Activated naive CD4-positive, alpha-beta T cell treated with anti-CD3 and anti-CD28 coated beads for 36 hours (primary cell): ENCODE results near the gene GH2. TPM values are rescaled to one million over a fixed set of nuclear protein-coding genes. Genes with fewer than 3 reads are reported as not detected.
A peak's percentile ranks its signal among the peaks of the same experiment; 100 is the strongest.

ENCODE experiments used
- CTCF ChIA-PET: fragments of 350-600 bp; sonication (Branson Sonifier 250); formaldehyde crosslinking; loops from one replicate; lab custom pipeline; 2021; ENCODE audit warnings: antibody characterized with exemption; lab: Charles Lee
- DNase-seq: peaks from one replicate; pipeline ENCODE4 v3.0.0-alpha.2; 2020
- H3K27ac Mint-ChIP-seq: one replicate; pipeline ENCODE4 v1.8.0; 2021; ENCODE audit warnings: mild to moderate bottlenecking, mixed read lengths
- H3K27me3 Mint-ChIP-seq: one replicate; pipeline ENCODE4 v1.8.0; 2021; ENCODE audit warnings: low read depth, mixed read lengths
- H3K36me3 Mint-ChIP-seq: one replicate; pipeline ENCODE4 v1.8.0; 2021; ENCODE audit warnings: low read depth, mixed read lengths
- H3K4me1 Mint-ChIP-seq: one replicate; pipeline ENCODE4 v1.8.0; 2021; ENCODE audit warnings: low read depth, mixed read lengths
- H3K4me3 Mint-ChIP-seq: one replicate; pipeline ENCODE4 v1.8.0; 2021; ENCODE audit warnings: mild to moderate bottlenecking, moderate library complexity, mixed read lengths
- H3K9me3 Mint-ChIP-seq: one replicate; pipeline ENCODE4 v1.8.0; 2021; ENCODE audit warnings: mixed read lengths
- intact Hi-C: fragments of 100-400 bp; cut with micrococcal nuclease; formaldehyde crosslinking; loops from one replicate; pipeline ENCODE4 v1.15.1; 2023
- total RNA-seq, 2 experiments: library from RNA; stranded (reverse); gene quantifications; one replicate each; pipeline ENCODE4 v1.2.3, GENCODE V29; 2021

GH2 gene
- total RNA-seq, 2 experiments from 2014 or later: not detected

DNA sequence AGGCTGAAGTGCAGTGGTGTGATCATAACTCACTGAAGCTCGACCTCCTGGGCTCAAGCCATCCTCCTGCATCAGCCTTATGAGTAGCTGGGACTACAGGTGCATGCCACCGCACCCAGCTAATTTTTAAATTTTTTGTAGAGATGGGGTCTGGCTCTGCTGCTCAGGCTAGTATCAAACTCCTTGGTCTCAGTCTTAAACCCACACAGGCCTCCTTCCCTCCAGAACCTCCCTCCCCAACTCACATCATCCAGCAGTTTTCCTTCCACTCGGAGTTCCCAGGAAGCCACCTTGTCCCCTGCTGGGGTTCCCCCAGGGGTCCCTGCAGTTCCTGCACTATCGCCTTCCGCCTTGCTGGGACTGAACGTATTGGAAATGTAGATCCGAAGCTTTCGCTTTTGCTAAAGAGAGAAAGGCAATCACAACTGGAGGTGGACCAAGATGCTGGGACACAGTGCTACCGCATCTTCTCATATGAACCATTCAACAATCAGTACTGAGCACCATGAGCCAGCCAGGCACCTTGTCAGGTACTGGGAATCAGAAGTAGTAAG is 46.5 kb downstream of the GH2 start:
- H3K27me3 Mint-ChIP-seq: no peaks in the 10 kb centered on the region
- no peak for DNase-seq
- no peak overlapping the region for H3K4me3 Mint-ChIP-seq
- CTCF ChIA-PET: interaction anchor here (0.5 to 1.7 kb wide), 11 partner anchors 9 to 410 kb away, joined by 3 to 14 read pairs (median 3); partner anchors contain the start of gene DDX42
- H3K4me1 Mint-ChIP-seq: peaks cover 49% of the 10 kb centered on the region
- H3K27ac Mint-ChIP-seq: peak overlapping the region; percentile 77
- peaks cover 33% of the 10 kb centered on the region for H3K36me3 Mint-ChIP-seq
- H3K9me3 Mint-ChIP-seq: no peaks in the 10 kb centered on the region
- intact Hi-C loops: loop anchor here (1.0 kb wide), 3 partner anchors 8 to 410 kb away; partner anchors contain the start of genes FTSJ3 and PSMC5

DNA sequence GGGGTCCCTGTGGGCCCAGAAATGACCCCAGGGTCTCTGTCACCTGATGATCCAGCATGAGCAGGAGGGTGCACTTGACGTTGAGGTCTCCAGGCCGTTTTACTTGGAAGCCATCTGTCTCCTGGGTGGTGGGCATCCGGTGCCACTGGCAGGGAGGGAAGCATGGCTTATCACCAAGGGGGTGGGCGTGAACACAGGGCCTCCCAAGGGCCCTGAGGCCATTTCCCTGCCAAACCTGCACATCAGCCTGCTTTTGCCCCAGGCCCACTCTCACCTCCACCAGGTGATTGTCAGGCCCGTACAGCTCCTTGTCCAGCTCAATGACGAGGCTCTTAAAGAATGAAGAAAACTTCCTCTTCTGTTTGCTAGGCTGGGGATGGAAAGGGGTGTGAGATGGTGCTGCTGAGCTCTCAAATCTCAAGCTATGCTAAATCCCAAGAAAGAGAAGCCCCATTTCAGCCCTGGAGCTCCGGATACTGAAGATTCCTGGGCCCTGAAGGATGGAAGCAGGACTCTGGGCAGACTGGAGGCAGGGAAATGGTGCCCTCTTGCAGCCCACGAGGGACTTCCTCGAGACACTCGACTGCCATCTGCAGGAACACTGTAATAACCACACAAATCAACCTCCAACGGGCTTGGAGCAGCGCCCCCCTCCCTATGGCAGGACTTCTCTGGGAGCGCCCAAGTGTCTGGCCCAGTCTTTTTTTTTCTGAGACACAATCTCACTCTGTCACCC is 47.1 kb downstream of the GH2 start:
- intact Hi-C loops: loop anchor here (1.0 kb wide), 3 partner anchors 7 to 409 kb away; partner anchors contain the start of genes FTSJ3 and PSMC5
- H3K4me3 Mint-ChIP-seq: no peak overlapping the region
- peaks cover 39% of the 10 kb centered on the region for H3K36me3 Mint-ChIP-seq
- no peaks in the 10 kb centered on the region for H3K9me3 Mint-ChIP-seq
- peak overlapping the region; percentile 77 for H3K27ac Mint-ChIP-seq
- CTCF ChIA-PET: interaction anchor here (0.6 to 1.7 kb wide), 13 partner anchors 9 to 654 kb away, joined by 3 to 14 read pairs (median 3); partner anchors contain the start of gene DDX42
- no peaks in the 10 kb centered on the region for H3K27me3 Mint-ChIP-seq
- peak; percentile 82 for DNase-seq
- peaks cover 55% of the 10 kb centered on the region for H3K4me1 Mint-ChIP-seq

DNA sequence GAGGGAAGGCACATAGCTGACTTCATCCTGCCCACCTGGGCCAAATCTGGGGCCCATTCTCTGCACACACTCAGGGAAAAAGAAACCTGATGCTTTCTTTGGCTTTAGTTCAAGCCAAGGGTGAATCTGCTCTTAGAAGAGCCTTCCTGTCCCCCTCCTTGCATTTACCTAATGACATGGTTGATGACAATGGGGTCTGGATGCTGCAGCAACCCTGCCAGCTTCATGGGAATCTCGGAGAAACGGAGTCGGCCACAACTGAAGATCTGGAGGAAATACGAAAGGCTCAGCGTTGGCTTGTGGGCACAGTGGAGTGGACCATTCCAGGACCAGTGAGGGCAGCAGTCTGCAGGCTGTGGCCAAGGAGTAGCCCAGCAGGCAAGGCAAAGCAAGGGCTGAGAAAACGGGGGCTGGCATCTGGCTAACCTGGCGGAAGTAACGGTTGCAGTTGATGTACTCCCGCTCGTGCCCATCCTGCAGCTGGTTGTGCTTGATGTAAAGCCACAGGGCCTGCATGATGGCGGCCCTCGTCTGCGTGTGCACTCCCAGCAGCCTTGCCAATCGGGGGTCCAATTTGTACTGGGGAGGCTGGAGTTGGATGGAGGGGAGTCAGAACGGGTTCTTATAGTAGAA is 47.9 kb downstream of the GH2 start:
- DNase-seq: no peak
- Mint-ChIP-seq H3K27ac (peak overlapping the region; percentile 70), H3K4me1 (peaks cover 55% of the 10 kb centered on the region), H3K36me3 (peaks cover 46% of the 10 kb centered on the region), H3K4me3 (no peak overlapping the region), H3K27me3 (no peaks in the 10 kb centered on the region), H3K9me3 (no peaks in the 10 kb centered on the region)
- CTCF ChIA-PET: interaction anchor here (0.5 to 1.9 kb wide), 10 partner anchors 8 to 655 kb away, joined by 3 to 14 read pairs (median 4); partner anchors contain the start of gene DDX42
- intact Hi-C loops: no loop called here

DNA sequence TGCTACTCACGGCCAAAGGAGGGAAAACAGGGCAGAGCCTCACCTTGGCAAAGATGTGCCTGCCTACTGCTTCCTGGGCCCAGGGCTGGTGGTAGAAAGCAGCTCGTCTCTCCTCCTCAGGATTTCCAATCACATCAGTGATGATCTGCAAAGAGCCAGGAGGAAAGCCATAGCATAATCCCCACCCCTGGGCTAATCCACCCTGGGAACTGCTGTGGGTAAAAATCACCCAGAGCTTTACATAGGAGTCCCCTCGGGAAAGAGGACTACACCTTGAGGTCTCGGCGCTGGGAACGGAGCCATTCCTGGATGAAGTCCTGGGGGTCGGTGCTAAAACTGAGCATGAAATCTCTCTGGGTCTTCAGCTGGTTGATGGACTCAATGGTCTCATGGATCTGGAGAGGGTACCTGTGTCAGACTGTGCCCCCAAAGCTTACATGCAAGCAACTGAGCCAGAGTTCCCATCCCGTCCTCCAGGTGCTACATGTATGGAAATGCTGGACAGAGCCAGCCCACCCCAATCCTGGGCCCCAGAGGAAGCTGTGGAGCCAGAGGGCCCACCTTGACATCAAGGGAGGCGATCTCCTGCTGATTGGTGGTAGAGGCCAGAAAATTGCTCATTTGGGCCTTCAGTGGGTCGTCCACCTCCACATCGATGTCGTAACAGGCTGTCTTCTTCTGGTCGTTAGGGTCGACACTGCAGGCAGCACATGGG is 48.6 kb downstream of the GH2 start:
- Mint-ChIP-seq H3K4me1 (peaks cover 58% of the 10 kb centered on the region), H3K36me3 (peaks cover 48% of the 10 kb centered on the region)
- intact Hi-C loops: no loop called here

DNA sequence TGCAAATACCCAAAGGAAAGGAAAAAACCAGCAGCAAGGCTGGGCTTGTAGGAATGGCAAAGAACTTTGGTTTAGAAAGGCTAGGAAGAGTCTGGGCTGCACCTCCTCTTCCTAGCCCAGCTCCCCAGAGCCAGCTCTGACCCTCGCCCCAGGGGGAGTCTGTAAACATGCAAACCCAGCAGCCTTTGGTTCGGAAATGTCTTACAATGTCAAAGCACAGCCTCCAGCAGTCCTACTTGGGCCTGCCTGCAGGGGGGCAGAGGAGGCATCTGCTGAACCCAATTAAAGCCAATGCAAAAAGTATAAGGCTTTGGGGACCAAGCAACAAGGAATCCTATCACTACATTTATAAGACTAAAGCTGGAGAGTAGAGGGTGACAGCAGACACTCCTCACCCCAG is 49.3 kb downstream of the GH2 start:
- CTCF ChIA-PET: interaction anchor here (1.9 kb wide), 1 partner anchor 9 kb away, joined by 5 read pairs; no protein-coding TSS in a partner anchor
- peaks cover 59% of the 10 kb centered on the region for H3K4me1 Mint-ChIP-seq
- peak overlapping the region; percentile 84 for H3K27ac Mint-ChIP-seq
- no peak for DNase-seq
- H3K9me3 Mint-ChIP-seq: no peaks in the 10 kb centered on the region
- intact Hi-C loops: no loop called here
- no peaks in the 10 kb centered on the region for H3K27me3 Mint-ChIP-seq
- H3K36me3 Mint-ChIP-seq: peaks cover 53% of the 10 kb centered on the region
- no peak overlapping the region for H3K4me3 Mint-ChIP-seq

More for the DNA sequence above, 48.6 kb downstream of the GH2 start:
- H3K4me3 Mint-ChIP-seq: no peak overlapping the region
- no peaks in the 10 kb centered on the region for H3K27me3 Mint-ChIP-seq
- no peak for DNase-seq
- peak overlapping the region; percentile 70 for H3K27ac Mint-ChIP-seq
- no peaks in the 10 kb centered on the region for H3K9me3 Mint-ChIP-seq
- CTCF ChIA-PET: interaction anchor here (0.5 to 1.9 kb wide), 3 partner anchors 8 to 87 kb away, joined by 3 to 5 read pairs (median 5); no protein-coding TSS in a partner anchor

DNA sequence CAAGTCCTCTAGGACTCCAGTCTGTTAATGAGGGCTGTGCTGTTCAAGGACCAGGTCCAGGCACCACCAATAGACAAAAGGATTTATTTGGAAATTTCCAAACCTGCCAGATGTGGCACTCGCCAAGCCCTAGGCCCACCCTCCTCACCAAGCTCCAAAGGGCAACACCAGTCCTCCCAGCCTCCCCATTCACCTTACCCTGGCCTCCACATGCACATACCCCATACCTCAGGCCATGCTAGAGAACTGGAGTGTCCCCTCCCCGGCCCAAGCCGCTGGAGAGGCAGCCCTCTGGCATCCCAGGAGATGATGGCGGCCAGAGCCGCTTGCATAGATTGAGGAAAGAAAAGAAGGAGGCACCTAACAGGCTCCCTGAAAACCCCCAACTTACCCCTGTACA is 49.7 kb downstream of the GH2 start:
- H3K9me3 Mint-ChIP-seq: no peaks in the 10 kb centered on the region
- intact Hi-C loops: no loop called here
- no peak for DNase-seq
- peaks cover 59% of the 10 kb centered on the region for H3K4me1 Mint-ChIP-seq
- no peaks in the 10 kb centered on the region for H3K27me3 Mint-ChIP-seq
- CTCF ChIA-PET: interaction anchor here (1.0 to 1.9 kb wide), 2 partner anchors 10 to 134 kb away, joined by 3 to 5 read pairs; no protein-coding TSS in a partner anchor
- H3K27ac Mint-ChIP-seq: peak overlapping the region; percentile 84
- H3K4me3 Mint-ChIP-seq: no peak overlapping the region
- peaks cover 55% of the 10 kb centered on the region for H3K36me3 Mint-ChIP-seq

DNA sequence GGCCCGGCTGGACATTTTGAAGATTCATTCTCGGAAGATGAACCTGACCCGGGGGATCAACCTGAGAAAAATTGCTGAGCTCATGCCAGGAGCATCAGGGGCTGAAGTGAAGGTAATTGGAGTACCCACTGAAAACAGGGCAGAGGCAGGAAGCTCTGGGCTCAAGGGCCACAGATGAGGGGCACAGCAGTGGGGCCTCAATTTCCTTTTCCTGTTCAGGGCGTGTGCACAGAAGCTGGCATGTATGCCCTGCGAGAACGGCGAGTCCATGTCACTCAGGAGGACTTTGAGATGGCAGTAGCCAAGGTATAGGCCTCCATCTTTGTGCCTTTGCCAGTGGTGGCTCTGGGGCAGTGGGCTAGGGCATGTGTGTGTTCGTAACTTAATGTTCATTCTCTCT is 50.2 kb downstream of the GH2 start:
- H3K36me3 Mint-ChIP-seq: peaks cover 58% of the 10 kb centered on the region
- CTCF ChIA-PET: interaction anchor here (1.0 to 1.2 kb wide), 2 partner anchors 117 to 133 kb away, joined by 3 read pairs; no protein-coding TSS in a partner anchor
- no peaks in the 10 kb centered on the region for H3K27me3 Mint-ChIP-seq
- H3K9me3 Mint-ChIP-seq: no peaks in the 10 kb centered on the region
- intact Hi-C loops: no loop called here
- no peak for DNase-seq
- no peak overlapping the region for H3K4me3 Mint-ChIP-seq
- H3K4me1 Mint-ChIP-seq: peaks cover 61% of the 10 kb centered on the region
- peak overlapping the region; percentile 84 for H3K27ac Mint-ChIP-seq

DNA sequence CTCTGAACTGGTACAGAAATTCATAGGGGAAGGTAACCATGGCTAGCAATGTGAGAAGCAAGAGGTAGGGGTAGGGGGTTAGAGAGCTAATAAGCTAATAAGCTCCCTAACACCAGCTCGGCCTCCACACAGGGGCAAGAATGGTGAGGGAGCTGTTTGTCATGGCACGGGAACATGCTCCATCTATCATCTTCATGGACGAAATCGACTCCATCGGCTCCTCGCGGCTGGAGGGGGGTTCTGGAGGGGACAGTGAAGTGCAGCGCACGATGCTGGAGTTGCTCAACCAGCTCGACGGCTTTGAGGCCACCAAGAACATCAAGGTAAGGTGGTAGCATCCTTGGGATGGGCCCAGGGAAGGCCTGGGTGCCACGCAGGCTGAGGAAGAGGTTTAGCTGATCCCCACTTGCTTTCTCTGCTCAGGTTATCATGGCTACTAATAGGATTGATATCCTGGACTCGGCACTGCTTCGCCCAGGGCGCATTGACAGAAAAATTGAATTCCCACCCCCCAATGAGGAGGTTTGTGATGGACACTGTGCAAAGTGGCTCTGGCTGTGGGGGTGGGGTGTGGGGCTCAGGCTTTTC is 50.7 kb downstream of the GH2 start:
- peaks cover 61% of the 10 kb centered on the region for H3K36me3 Mint-ChIP-seq
- no peaks in the 10 kb centered on the region for H3K9me3 Mint-ChIP-seq

DNA sequence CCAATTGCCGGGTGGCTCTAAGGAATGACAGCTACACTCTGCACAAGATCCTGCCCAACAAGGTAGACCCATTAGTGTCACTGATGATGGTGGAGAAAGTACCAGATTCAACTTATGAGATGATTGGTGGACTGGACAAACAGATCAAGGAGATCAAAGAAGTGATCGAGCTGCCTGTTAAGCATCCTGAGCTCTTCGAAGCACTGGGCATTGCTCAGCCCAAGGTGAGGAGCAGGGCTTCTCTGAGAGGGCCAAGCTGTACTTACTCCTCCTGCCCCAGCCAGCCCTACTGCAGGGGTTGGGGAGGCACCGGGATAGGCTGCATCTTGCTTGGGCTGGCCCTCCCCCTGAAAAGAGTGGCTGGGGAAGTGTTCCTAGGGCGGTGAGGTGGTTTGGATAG is 51.5 kb downstream of the GH2 start:
- intact Hi-C loops: no loop called here
- CTCF ChIA-PET: interaction anchor here (0.8 to 2.8 kb wide), 3 partner anchors 8 to 116 kb away, joined by 3 to 29 read pairs (median 3); no protein-coding TSS in a partner anchor
- peaks cover 71% of the 10 kb centered on the region for H3K4me1 Mint-ChIP-seq
- no peak overlapping the region for H3K4me3 Mint-ChIP-seq
- no peaks in the 10 kb centered on the region for H3K27me3 Mint-ChIP-seq
- H3K9me3 Mint-ChIP-seq: no peaks in the 10 kb centered on the region
- peak overlapping the region; percentile 84 for H3K27ac Mint-ChIP-seq
- peaks cover 68% of the 10 kb centered on the region for H3K36me3 Mint-ChIP-seq
- no peak for DNase-seq

More for the DNA sequence above, 50.7 kb downstream of the GH2 start:
- no peak overlapping the region for H3K4me3 Mint-ChIP-seq
- CTCF ChIA-PET: interaction anchor here (0.8 to 1.2 kb wide), 3 partner anchors 18 to 133 kb away, joined by 3 read pairs; no protein-coding TSS in a partner anchor
- peak overlapping the region; percentile 84 for H3K27ac Mint-ChIP-seq
- H3K27me3 Mint-ChIP-seq: no peaks in the 10 kb centered on the region
- peaks cover 66% of the 10 kb centered on the region for H3K4me1 Mint-ChIP-seq
- no peak for DNase-seq
- intact Hi-C loops: no loop called here
